WTC11 (cell line): ENCODE measurements around the gene IGSF23. TPM values are rescaled to one million over a fixed set of nuclear protein-coding genes. Genes with fewer than 3 reads are reported as not detected.

Experiments
- ATAC-seq: fragments of 200-7000 bp; cut with Tn5 transposase; 2 replicates; pipeline ENCODE4 v1.10.0; 2021; ENCODE audit warnings: mild to moderate bottlenecking, moderate library complexity
- CTCF ChIA-PET: fragments of 300-600 bp; sonication (Branson Sonifier 250); formaldehyde crosslinking; loops from one replicate; lab custom pipeline; 2021; ENCODE audit warnings: antibody characterized with exemption; lab: Charles Lee
- POLR2A ChIA-PET: fragments of 350-600 bp; sonication (Branson Sonifier 250); formaldehyde crosslinking; loops from one replicate; lab custom pipeline; 2021; ENCODE audit warnings: antibody characterized with exemption; lab: Charles Lee
- DNase-seq: peaks from one replicate; pipeline ENCODE4 v3.0.0; 2021; ENCODE audit warnings: low spot score
- H3K27ac Mint-ChIP-seq: 2 replicates; pipeline ENCODE4 v1.8.0; 2021; ENCODE audit warnings: mixed read lengths
- H3K27me3 Mint-ChIP-seq: 2 replicates; pipeline ENCODE4 v1.8.0; 2021; ENCODE audit warnings: low read depth, mild to moderate bottlenecking, moderate library complexity, mixed read lengths
- H3K36me3 Mint-ChIP-seq: 2 replicates; pipeline ENCODE4 v1.8.0; 2021; ENCODE audit warnings: mixed read lengths
- H3K4me1 Mint-ChIP-seq: 2 replicates; pipeline ENCODE4 v1.8.0; 2022; ENCODE audit warnings: mixed read lengths
- H3K4me3 Mint-ChIP-seq: 2 replicates; pipeline ENCODE4 v1.8.0; 2021; ENCODE audit warnings: mild to moderate bottlenecking, moderate library complexity, mixed read lengths
- H3K9me3 Mint-ChIP-seq: 2 replicates; pipeline ENCODE4 v1.8.0; 2021; ENCODE audit warnings: mixed read lengths
- ATF3 ChIP-seq: sonication (generic); formaldehyde crosslinking; conservative IDR thresholded peaks from 2 replicates; pipeline ENCODE4 v1.8.1; 2022; ENCODE audit warnings: mild to moderate bottlenecking, missing genetic modification reagents
- CTCF ChIP-seq: fragments of 200-600 bp; IDR thresholded peaks from 2 replicates; pipeline ENCODE4 v1.8.0; 2022; ENCODE audit warnings: antibody characterized with exemption
- ELF4 ChIP-seq: sonication (generic); formaldehyde crosslinking; IDR thresholded peaks from 2 replicates; pipeline ENCODE4 v1.8.1; 2022; ENCODE audit warnings: low read depth, mild to moderate bottlenecking, moderate library complexity, missing genetic modification reagents
- FOXK1 ChIP-seq: sonication (generic); formaldehyde crosslinking; IDR thresholded peaks from 2 replicates; pipeline ENCODE4 v1.8.0; 2022; ENCODE audit warnings: mild to moderate bottlenecking, moderate library complexity, missing genetic modification reagents
- JAZF1 ChIP-seq: fragments of 250-450 bp; sonication (Bioruptor Pico); IDR thresholded peaks from 2 replicates; pipeline ENCODE4 v1.9.0; 2021; ENCODE audit warnings: moderate library complexity, mild to moderate bottlenecking, inconsistent platforms
- JUN ChIP-seq: sonication (generic); formaldehyde crosslinking; IDR thresholded peaks from 2 replicates; pipeline ENCODE4 v1.8.0; 2023; ENCODE audit warnings: mild to moderate bottlenecking, missing genetic modification reagents
- MAX ChIP-seq: sonication (generic); formaldehyde crosslinking; IDR thresholded peaks from 2 replicates; pipeline ENCODE4 v1.8.0; 2022; ENCODE audit warnings: mild to moderate bottlenecking, missing genetic modification reagents
- MYBL2 ChIP-seq: sonication (generic); formaldehyde crosslinking; IDR thresholded peaks from 2 replicates; pipeline ENCODE4 v1.8.1; 2023; ENCODE audit warnings: mild to moderate bottlenecking, moderate library complexity, missing genetic modification reagents
- NFYB ChIP-seq: sonication (generic); formaldehyde crosslinking; conservative IDR thresholded peaks from 2 replicates; pipeline ENCODE4 v1.8.0; 2022; ENCODE audit warnings: low read depth, missing genetic modification reagents
- SMAD3 ChIP-seq: sonication (generic); formaldehyde crosslinking; IDR thresholded peaks from 2 replicates; pipeline ENCODE4 v1.8.0; 2022; ENCODE audit warnings: missing genetic modification reagents, mild to moderate bottlenecking, borderline replicate concordance
- SP1 ChIP-seq: sonication (generic); formaldehyde crosslinking; conservative IDR thresholded peaks from 2 replicates; pipeline ENCODE4 v1.8.1; 2022; ENCODE audit warnings: missing genetic modification reagents
- ZBTB21 ChIP-seq: sonication (generic); formaldehyde crosslinking; IDR thresholded peaks from 2 replicates; pipeline ENCODE4 v1.8.1; 2023; ENCODE audit warnings: mild to moderate bottlenecking, missing genetic modification reagents, borderline replicate concordance
- ZNF138 ChIP-seq: sonication (generic); formaldehyde crosslinking; conservative IDR thresholded peaks from 2 replicates; pipeline ENCODE4 v1.8.1; 2022; ENCODE audit warnings: mild to moderate bottlenecking, moderate library complexity, missing genetic modification reagents
- ZNF219 ChIP-seq: sonication (generic); formaldehyde crosslinking; IDR thresholded peaks from 2 replicates; pipeline ENCODE4 v1.8.0; 2023; ENCODE audit warnings: missing genetic modification reagents, mild to moderate bottlenecking, borderline replicate concordance
- ZNF232 ChIP-seq: sonication (generic); formaldehyde crosslinking; IDR thresholded peaks from 2 replicates; pipeline ENCODE4 v1.8.0; 2022; ENCODE audit warnings: mild to moderate bottlenecking, missing genetic modification reagents
- ZNF396 ChIP-seq: fragments of 250-450 bp; sonication (Bioruptor Pico); IDR thresholded peaks from 2 replicates; pipeline ENCODE4 v1.8.0; 2021; ENCODE audit warnings: mild to moderate bottlenecking, moderate library complexity, borderline replicate concordance
- ZNF423 ChIP-seq: fragments of 250-450 bp; sonication (Bioruptor Pico); IDR thresholded peaks from 2 replicates; pipeline ENCODE4 v2.1.2; 2022; ENCODE audit warnings: mild to moderate bottlenecking, moderate library complexity
- ZNF425 ChIP-seq: fragments of 250-450 bp; sonication (Bioruptor Pico); conservative IDR thresholded peaks from 2 replicates; pipeline ENCODE4 v1.9.0; 2021; ENCODE audit warnings: mild to moderate bottlenecking
- total RNA-seq: library from RNA; stranded (reverse); gene quantifications from 3 replicates; pipeline ENCODE4 v1.2.3, GENCODE V29; 2021
- TF ChIP-seq, protein P1 (sequence below): sonication (generic); formaldehyde crosslinking; IDR thresholded peaks from 2 replicates; pipeline ENCODE4 v1.8.1; 2022; ENCODE audit warnings: low read depth, mild to moderate bottlenecking, moderate library complexity, missing genetic modification reagents, borderline replicate concordance

Gene IGSF23
- total RNA-seq, 1 experiment from 2014 or later = not detected

DNA sequence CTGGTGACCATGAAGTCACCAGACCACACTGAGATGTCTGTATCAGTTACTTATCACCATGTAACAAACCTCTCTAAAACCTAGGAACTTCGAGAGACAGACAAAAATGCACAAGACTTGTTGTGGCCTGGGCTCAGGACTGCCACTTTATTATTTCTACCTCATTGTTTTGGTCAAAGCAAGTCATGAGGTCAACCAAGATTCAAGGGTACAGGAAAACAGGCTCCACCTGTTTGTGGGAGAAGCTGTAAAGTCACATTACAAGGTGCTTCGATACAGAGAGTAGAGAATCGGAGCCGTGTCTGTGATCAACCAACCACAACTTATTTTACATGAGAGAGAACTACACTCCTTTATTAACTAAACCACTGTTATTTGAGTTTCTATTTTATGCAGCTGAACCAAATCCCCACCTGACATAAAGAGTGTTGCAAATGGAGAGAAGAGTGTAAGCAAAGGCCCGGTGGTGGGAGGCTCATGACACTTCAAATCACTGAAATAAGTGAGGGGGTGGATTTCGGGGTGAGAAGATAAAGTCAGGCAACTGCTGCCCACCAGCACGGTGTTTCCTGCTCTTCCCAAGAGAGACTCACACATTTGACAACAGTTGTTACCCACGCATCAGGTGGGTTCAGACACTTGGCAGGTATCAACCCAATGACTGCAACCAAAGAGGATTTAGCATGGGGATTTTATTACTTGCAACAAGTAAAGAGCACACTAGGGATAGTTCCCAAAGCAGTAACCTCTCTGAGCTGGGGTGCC is 39.0 kb upstream of the IGSF23 start:
- ChIA-PET CTCF (interaction anchor here (0.6 to 1.8 kb wide), 8 partner anchors 9 to 270 kb away, joined by 3 to 20 read pairs (median 4); no protein-coding TSS in a partner anchor), POLR2A (no interaction called here)
- Mint-ChIP-seq H3K27ac (0 out of 2 replicates have a peak overlapping the region, but pooled peaks have one; percentile 7), H3K4me3 (no peak overlapping the region), H3K9me3 (no peaks in the 10 kb centered on the region), H3K36me3 (no peaks in the 10 kb centered on the region), H3K27me3 (no peaks in the 10 kb centered on the region; the same call in 1 of the 2 replicates), H3K4me1 (peaks cover 19% of the 10 kb centered on the region)
- TF ChIP-seq ZNF396 (CRISPR knock-in tag) (no peak), ZNF219 (CRISPR knock-in tag) (no peak), NFYB (CRISPR knock-in tag) (no peak), SP1 (no peak), SMAD3 (CRISPR knock-in tag) (no peak)
- ATAC-seq = no peak
- DNase-seq = no peak

GRCh38 chr19:44575116-44575700 is 38.2 kb upstream of the IGSF23 start:
- no peaks in the 10 kb centered on the region for H3K36me3 Mint-ChIP-seq
- ChIA-PET CTCF (interaction anchor here (1.5 kb wide), 2 partner anchors 149 to 269 kb away, joined by 3 to 5 read pairs; no protein-coding TSS in a partner anchor), POLR2A (no interaction called here)
- ATAC-seq (no peak; the same call in 1 of the 2 replicates), DNase-seq (no peak)
- H3K27me3 Mint-ChIP-seq = no peaks in the 10 kb centered on the region; the same call in 1 of the 2 replicates
- H3K9me3 Mint-ChIP-seq = peaks cover 6% of the 10 kb centered on the region; the same call in 1 of the 2 replicates
- peaks cover 19% of the 10 kb centered on the region for H3K4me1 Mint-ChIP-seq
- H3K27ac Mint-ChIP-seq = 0 out of 2 replicates have a peak overlapping the region, but pooled peaks have one; percentile 64
- no peak for TF ChIP-seq FOXK1 (CRISPR knock-in tag)
- no peak for TF ChIP-seq MAX (CRISPR knock-in tag)
- no peak for TF ChIP-seq ZNF138 (CRISPR knock-in tag)
- TF ChIP-seq ZNF425 (CRISPR knock-in tag) = no peak
- no peak for TF ChIP-seq JUN (CRISPR knock-in tag)
- TF ChIP-seq, protein P1, sequence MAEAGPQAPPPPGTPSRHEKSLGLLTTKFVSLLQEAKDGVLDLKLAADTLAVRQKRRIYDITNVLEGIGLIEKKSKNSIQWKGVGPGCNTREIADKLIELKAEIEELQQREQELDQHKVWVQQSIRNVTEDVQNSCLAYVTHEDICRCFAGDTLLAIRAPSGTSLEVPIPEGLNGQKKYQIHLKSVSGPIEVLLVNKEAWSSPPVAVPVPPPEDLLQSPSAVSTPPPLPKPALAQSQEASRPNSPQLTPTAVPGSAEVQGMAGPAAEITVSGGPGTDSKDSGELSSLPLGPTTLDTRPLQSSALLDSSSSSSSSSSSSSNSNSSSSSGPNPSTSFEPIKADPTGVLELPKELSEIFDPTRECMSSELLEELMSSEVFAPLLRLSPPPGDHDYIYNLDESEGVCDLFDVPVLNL = no peak
- TF ChIP-seq MYBL2 (CRISPR knock-in tag) = no peak
- TF ChIP-seq ATF3 (CRISPR knock-in tag) = no peak
- no peak for TF ChIP-seq ZNF423 (CRISPR knock-in tag)
- H3K4me3 Mint-ChIP-seq = no peak overlapping the region

GRCh38 chr19:44576843-44577565 is 36.4 kb upstream of the IGSF23 start:
- peaks cover 3% of the 10 kb centered on the region for H3K27me3 Mint-ChIP-seq
- ChIA-PET CTCF (interaction anchor here (0.6 to 2.6 kb wide), 34 partner anchors 9 to 230 kb away, joined by 3 to 38 read pairs (median 5); partner anchors contain the start of gene PVR), POLR2A (interaction anchor here (0.7 kb wide), 1 partner anchor 77 kb away, joined by 8 read pairs; the partner anchor contains the start of gene ZNF180)
- no peak for TF ChIP-seq ZBTB21 (CRISPR knock-in tag)
- no peak for TF ChIP-seq ELF4
- TF ChIP-seq ZNF232 = no peak
- no peak for TF ChIP-seq JAZF1 (CRISPR knock-in tag)
- TF ChIP-seq CTCF = peak; percentile 28
- no peaks in the 10 kb centered on the region for H3K36me3 Mint-ChIP-seq
- H3K4me3 Mint-ChIP-seq = no peak overlapping the region
- peak; percentile 64 for DNase-seq
- H3K4me1 Mint-ChIP-seq = peaks cover 16% of the 10 kb centered on the region
- ATAC-seq = peak; percentile 94
- H3K9me3 Mint-ChIP-seq = peaks cover 6% of the 10 kb centered on the region; the same call in 1 of the 2 replicates
- no peak overlapping the region for H3K27ac Mint-ChIP-seq
